ENCODE data around the gene TNRC18. TPM values are rescaled to one million over a fixed set of nuclear protein-coding genes. Genes with fewer than 3 reads are reported as not detected.
"Not testable (repeated sequence)": the region's sequence is repeated elsewhere in the genome, so short reads cannot be mapped to it uniquely, and the experiment has no call there.

TNRC18 gene
- total RNA-seq, 1 donor from 2014 or later: 57.2 TPM

GRCh38 chr7:5276611-5277010 lies 147.0 kb downstream of the TNRC18 start:
- intact Hi-C loops (cut with micrococcal nuclease): no loop called here
- H3K4me1 Mint-ChIP-seq: no peaks in the 10 kb centered on the region
- POLR2A ChIA-PET: no interaction called here
- TF ChIP-seq CTCF (IDR thresholded peaks at IDR 0.05): no peak
- H3K4me3 Mint-ChIP-seq: no peak overlapping the region
- no peaks in the 10 kb centered on the region for H3K9me3 Mint-ChIP-seq
- CTCF ChIA-PET: no interaction called here
- no peaks in the 10 kb centered on the region for H3K36me3 Mint-ChIP-seq (ENCODE audit: low read depth)
- ATAC-seq (ENCODE audit: low read depth): no peak
- H3K27me3 Mint-ChIP-seq: peaks cover 5% of the 10 kb centered on the region
- no peak for DNase-seq
- no peak overlapping the region for H3K27ac Mint-ChIP-seq

GRCh38 chr7:5276123-5276522 lies 147.5 kb downstream of the TNRC18 start:
- DNase-seq, POLR2A ChIA-PET: not testable (repeated sequence)

GRCh38 chr7:5275510-5275909 lies 148.1 kb downstream of the TNRC18 start:
- ATAC-seq (ENCODE audit: low read depth); H3K9me3 Mint-ChIP-seq; H3K27me3 Mint-ChIP-seq; H3K36me3 Mint-ChIP-seq (ENCODE audit: low read depth); POLR2A ChIA-PET; DNase-seq; H3K27ac Mint-ChIP-seq; H3K4me1 Mint-ChIP-seq; intact Hi-C loops (cut with micrococcal nuclease); H3K4me3 Mint-ChIP-seq; CTCF ChIA-PET: not testable (repeated sequence)

More at GRCh38 chr7:5276123-5276522, 147.5 kb downstream of the TNRC18 start:
- H3K27ac Mint-ChIP-seq; H3K27me3 Mint-ChIP-seq; H3K9me3 Mint-ChIP-seq; H3K4me1 Mint-ChIP-seq; ATAC-seq (ENCODE audit: low read depth); CTCF ChIA-PET; H3K36me3 Mint-ChIP-seq (ENCODE audit: low read depth); intact Hi-C loops (cut with micrococcal nuclease); H3K4me3 Mint-ChIP-seq: not testable (repeated sequence)

GRCh38 chr7:5274985-5275431 lies 148.6 kb downstream of the TNRC18 start:
- H3K9me3 Mint-ChIP-seq, H3K27ac Mint-ChIP-seq: not testable (repeated sequence)

GRCh38 chr7:5274441-5274840 lies 149.2 kb downstream of the TNRC18 start:
- Mint-ChIP-seq H3K27ac (no peak overlapping the region), H3K27me3 (peaks cover 10% of the 10 kb centered on the region), H3K36me3 (ENCODE audit: low read depth) (no peaks in the 10 kb centered on the region), H3K4me3 (no peak overlapping the region), H3K4me1 (no peaks in the 10 kb centered on the region), H3K9me3 (no peaks in the 10 kb centered on the region)
- POLR2A ChIA-PET: no interaction called here
- DNase-seq (no peak), ATAC-seq (ENCODE audit: low read depth) (no peak)
- no peak for TF ChIP-seq CTCF (IDR thresholded peaks at IDR 0.05)
- intact Hi-C loops (cut with micrococcal nuclease): no loop called here
- CTCF ChIA-PET: no interaction called here

More at GRCh38 chr7:5274985-5275431, 148.6 kb downstream of the TNRC18 start:
- H3K27me3 Mint-ChIP-seq; H3K36me3 Mint-ChIP-seq (ENCODE audit: low read depth); ATAC-seq (ENCODE audit: low read depth); DNase-seq; H3K4me1 Mint-ChIP-seq; CTCF ChIA-PET; H3K4me3 Mint-ChIP-seq; intact Hi-C loops (cut with micrococcal nuclease); POLR2A ChIA-PET: not testable (repeated sequence)

GRCh38 chr7:5273831-5274405 lies 149.7 kb downstream of the TNRC18 start:
- H3K9me3 Mint-ChIP-seq; POLR2A ChIA-PET; intact Hi-C loops (cut with micrococcal nuclease); H3K27me3 Mint-ChIP-seq; DNase-seq; H3K4me1 Mint-ChIP-seq; H3K4me3 Mint-ChIP-seq; H3K27ac Mint-ChIP-seq; CTCF ChIA-PET; H3K36me3 Mint-ChIP-seq (ENCODE audit: low read depth); ATAC-seq (ENCODE audit: low read depth): not testable (repeated sequence)

GRCh38 chr7:5270788-5271187 lies 152.8 kb downstream of the TNRC18 start:
- DNase-seq (no peak), ATAC-seq (ENCODE audit: low read depth) (no peak)
- ChIA-PET POLR2A (no interaction called here), CTCF (no interaction called here)
- H3K4me1 Mint-ChIP-seq: no peaks in the 10 kb centered on the region
- H3K27me3 Mint-ChIP-seq: peaks cover 10% of the 10 kb centered on the region
- H3K9me3 Mint-ChIP-seq: no peaks in the 10 kb centered on the region
- no peak for TF ChIP-seq CTCF (IDR thresholded peaks at IDR 0.05)
- no peak overlapping the region for H3K27ac Mint-ChIP-seq
- intact Hi-C loops (cut with micrococcal nuclease): no loop called here
- no peak overlapping the region for H3K4me3 Mint-ChIP-seq
- H3K36me3 Mint-ChIP-seq (ENCODE audit: low read depth): no peaks in the 10 kb centered on the region

- DNase-seq; H3K9me3 Mint-ChIP-seq; CTCF ChIA-PET; H3K4me1 Mint-ChIP-seq; H3K27ac Mint-ChIP-seq; ATAC-seq (ENCODE audit: low read depth); H3K4me3 Mint-ChIP-seq; intact Hi-C loops (cut with micrococcal nuclease); H3K36me3 Mint-ChIP-seq (ENCODE audit: low read depth); POLR2A ChIA-PET; H3K27me3 Mint-ChIP-seq: not testable (repeated sequence)
Observed at GRCh38 chr7:5269992-5270657, 153.5 kb downstream of the TNRC18 start.

- CTCF ChIA-PET: not testable (repeated sequence)
Observed at GRCh38 chr7:5267829-5268228, 155.8 kb downstream of the TNRC18 start.

More at GRCh38 chr7:5267829-5268228, 155.8 kb downstream of the TNRC18 start:
- H3K4me1 Mint-ChIP-seq; DNase-seq; ATAC-seq (ENCODE audit: low read depth); H3K4me3 Mint-ChIP-seq; H3K27me3 Mint-ChIP-seq; POLR2A ChIA-PET; H3K36me3 Mint-ChIP-seq (ENCODE audit: low read depth); H3K27ac Mint-ChIP-seq; intact Hi-C loops (cut with micrococcal nuclease); H3K9me3 Mint-ChIP-seq: not testable (repeated sequence)

All from activated B cell treated with CpG ODN at 0.5 μM for 24 hours (primary cell).